Measurements from ENCODE around the gene ARHGEF28. TPM values are rescaled to one million over a fixed set of nuclear protein-coding genes. Genes with fewer than 3 reads are reported as not detected.

Gene ARHGEF28
- polyA plus RNA-seq, 1 experiment: 8.8 TPM

- H3K27me3 ChIP-seq (ENCODE audit: control insufficient read depth, insufficient read depth, low read length): no peaks in the 10 kb centered on the region
- DNase-seq (ENCODE audit: low read depth, low spot score): no peak
- H3K27ac ChIP-seq (ENCODE audit: low read depth, low read length): no peak overlapping the region
- no peak for TF ChIP-seq CTCF (IDR thresholded peaks at IDR 0.05; ENCODE audit: low read depth, low read length)
- CTCF ChIA-PET: no interaction called here
- POLR2A ChIA-PET: no interaction called here
- no peak overlapping the region for H3K4me3 ChIP-seq (ENCODE audit: low read depth, low read length)
- peaks cover 3% of the 10 kb centered on the region; the same call in 1 of the 2 replicates for H3K9me3 ChIP-seq (ENCODE audit: control insufficient read depth, insufficient read depth, low read length)
Observed at GRCh38 chr5:73652391-73652790, 26.4 kb downstream of the ARHGEF28 start.

- peak overlapping the region; percentile 80 for H3K27ac ChIP-seq (ENCODE audit: low read depth, low read length)
- ChIA-PET CTCF (interaction anchor here (1.4 kb wide), 1 partner anchor 116 kb away, joined by 3 read pairs; no protein-coding TSS in a partner anchor), POLR2A (interaction anchor here (0.6 kb wide), 1 partner anchor 20 kb away, joined by 3 read pairs; no protein-coding TSS in a partner anchor)
- no peaks in the 10 kb centered on the region for H3K27me3 ChIP-seq (ENCODE audit: control insufficient read depth, insufficient read depth, low read length)
- no peak for TF ChIP-seq CTCF (IDR thresholded peaks at IDR 0.05; ENCODE audit: low read depth, low read length)
- DNase-seq (ENCODE audit: low read depth, low spot score): peak; percentile 26
- H3K9me3 ChIP-seq (ENCODE audit: control insufficient read depth, insufficient read depth, low read length): peaks cover 3% of the 10 kb centered on the region; the same call in 1 of the 2 replicates
- H3K4me3 ChIP-seq (ENCODE audit: low read depth, low read length): no peak overlapping the region
Observed at GRCh38 chr5:73654171-73654811, 28.3 kb downstream of the ARHGEF28 start.

GRCh38 chr5:73654819-73655318 is 28.9 kb downstream of the ARHGEF28 start:
- Histone ChIP-seq H3K9me3 (ENCODE audit: control insufficient read depth, insufficient read depth, low read length) (peaks cover 3% of the 10 kb centered on the region; the same call in 1 of the 2 replicates), H3K4me3 (ENCODE audit: low read depth, low read length) (no peak overlapping the region), H3K27me3 (ENCODE audit: control insufficient read depth, insufficient read depth, low read length) (no peaks in the 10 kb centered on the region), H3K27ac (ENCODE audit: low read depth, low read length) (peak overlapping the region; percentile 80)
- DNase-seq (ENCODE audit: low read depth, low spot score): peak; percentile 20
- ChIA-PET CTCF (interaction anchor here (0.6 to 1.4 kb wide), 3 partner anchors 53 to 138 kb away, joined by 3 read pairs; no protein-coding TSS in a partner anchor), POLR2A (interaction anchor here (0.6 kb wide), 1 partner anchor 19 kb away, joined by 3 read pairs; no protein-coding TSS in a partner anchor)
- TF ChIP-seq CTCF (IDR thresholded peaks at IDR 0.05; ENCODE audit: low read depth, low read length): 0 out of 2 replicates have a peak, but pooled peaks have one; percentile 7

- Histone ChIP-seq H3K4me3 (ENCODE audit: low read depth, low read length) (no peak overlapping the region), H3K27me3 (ENCODE audit: control insufficient read depth, insufficient read depth, low read length) (no peaks in the 10 kb centered on the region), H3K9me3 (ENCODE audit: control insufficient read depth, insufficient read depth, low read length) (peaks cover under 1% of the 10 kb centered on the region; the same call in 1 of the 2 replicates), H3K27ac (ENCODE audit: low read depth, low read length) (no peak overlapping the region)
- POLR2A ChIA-PET: no interaction called here
- CTCF ChIA-PET: interaction anchor here (0.6 to 1.0 kb wide), 2 partner anchors 52 to 137 kb away, joined by 3 read pairs; no protein-coding TSS in a partner anchor
- TF ChIP-seq CTCF (IDR thresholded peaks at IDR 0.05; ENCODE audit: low read depth, low read length): no peak
- no peak for DNase-seq (ENCODE audit: low read depth, low spot score)
Observed at GRCh38 chr5:73655521-73656160, 29.6 kb downstream of the ARHGEF28 start.

- no peaks in the 10 kb centered on the region for H3K9me3 ChIP-seq (ENCODE audit: control insufficient read depth, insufficient read depth, low read length)
- no peaks in the 10 kb centered on the region for H3K27me3 ChIP-seq (ENCODE audit: control insufficient read depth, insufficient read depth, low read length)
- H3K27ac ChIP-seq (ENCODE audit: low read depth, low read length): no peak overlapping the region
- DNase-seq (ENCODE audit: low read depth, low spot score): no peak
- ChIA-PET CTCF (no interaction called here), POLR2A (no interaction called here)
- no peak for TF ChIP-seq CTCF (IDR thresholded peaks at IDR 0.05; ENCODE audit: low read depth, low read length)
- H3K4me3 ChIP-seq (ENCODE audit: low read depth, low read length): no peak overlapping the region
Observed at GRCh38 chr5:73661753-73662152, 35.8 kb downstream of the ARHGEF28 start.

All from AG04450 (cell line).